SHP77 treated with DMSO at 0.1 percent for 48 hours (cell line): Measurements from ENCODE around the gene CCDC158.
"Not testable (repeated sequence)": the region's sequence is repeated elsewhere in the genome, so short reads cannot be mapped to it uniquely, and the experiment has no call there.

Experiments used
- DNase-seq: peaks from one replicate; lab custom pipeline; 2025; lab: John Stamatoyannopoulos, UW

Gene CCDC158

GRCh38 chr4:76311896-76312331 is 109.0 kb downstream of the CCDC158 start:
- no peak for DNase-seq

- DNase-seq, result no peak
Observed at GRCh38 chr4:76310683-76311082, 110.3 kb downstream of the CCDC158 start.

GRCh38 chr4:76309939-76310550 is 110.9 kb downstream of the CCDC158 start:
- no peak for DNase-seq

- DNase-seq, result no peak
Observed at GRCh38 chr4:76308548-76308947, 112.4 kb downstream of the CCDC158 start.

- peak; percentile 32 for DNase-seq
Observed at GRCh38 chr4:76307660-76308014, 113.3 kb downstream of the CCDC158 start.

GRCh38 chr4:76306882-76307659 is 113.9 kb downstream of the CCDC158 start:
- DNase-seq, result no peak

- DNase-seq, result peak; percentile 44
Observed at GRCh38 chr4:76305971-76306881, 114.7 kb downstream of the CCDC158 start, which contains the start of gene STBD1. STBD1 (plus strand) TSS chr4:76306733; CDS start chr4:76306770, 37 bp downstream.

- DNase-seq, result no peak
Observed at GRCh38 chr4:76305033-76305687, 115.8 kb downstream of the CCDC158 start.

GRCh38 chr4:76302826-76303438 is 118.0 kb downstream of the CCDC158 start:
- no peak for DNase-seq

- no peak for DNase-seq
Observed at GRCh38 chr4:76301775-76302162, 119.2 kb downstream of the CCDC158 start.

GRCh38 chr4:76301068-76301774 is 119.7 kb downstream of the CCDC158 start:
- peak; percentile 37 for DNase-seq

- no peak for DNase-seq
Observed at GRCh38 chr4:76300012-76300411, 120.9 kb downstream of the CCDC158 start.

GRCh38 chr4:76298227-76298626 is 122.7 kb downstream of the CCDC158 start:
- DNase-seq, result no peak

GRCh38 chr4:76296286-76296820 is 124.6 kb downstream of the CCDC158 start:
- no peak for DNase-seq

GRCh38 chr4:76293772-76294171 is 127.2 kb downstream of the CCDC158 start:
- DNase-seq, result no peak

- DNase-seq, result no peak
Observed at GRCh38 chr4:76292730-76293129, 128.2 kb downstream of the CCDC158 start.

GRCh38 chr4:76287811-76288210 is 133.1 kb downstream of the CCDC158 start:
- DNase-seq, result not testable (repeated sequence)

GRCh38 chr4:76283900-76284299 is 137.0 kb downstream of the CCDC158 start:
- no peak for DNase-seq

GRCh38 chr4:76282941-76283689 is 137.8 kb downstream of the CCDC158 start:
- DNase-seq, result no peak

GRCh38 chr4:76281594-76281993 is 139.3 kb downstream of the CCDC158 start:
- not testable (repeated sequence) for DNase-seq
